ENCODE results near the gene CKM.

The CKM gene

DNA sequence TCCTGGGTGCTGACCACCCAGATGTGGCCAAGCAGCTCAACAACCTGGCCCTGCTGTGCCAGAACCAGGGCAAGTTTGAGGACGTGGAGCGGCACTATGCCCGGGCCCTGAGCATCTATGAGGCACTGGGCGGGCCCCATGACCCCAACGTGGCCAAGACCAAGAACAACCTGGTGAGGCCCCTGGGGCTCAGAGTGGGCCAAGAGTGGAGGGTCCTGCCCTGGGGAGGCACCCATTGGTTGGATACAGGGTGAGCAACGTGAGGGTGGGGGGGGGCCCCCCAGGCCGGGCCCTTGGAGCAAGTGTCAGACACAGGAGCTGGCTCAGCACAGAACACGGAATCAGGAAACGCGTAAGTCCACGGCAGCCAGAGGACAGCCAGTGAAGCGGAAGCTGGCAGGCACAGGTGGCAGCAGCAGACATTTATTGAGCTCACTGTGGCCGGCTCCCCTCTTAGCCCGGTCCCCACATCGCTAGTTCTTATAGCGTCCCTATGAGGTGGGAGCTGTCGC, 26.8 kb upstream of the CKM start:
- DNase-seq (ENCODE audit: low read depth), result no peak
- H3K4me3 ChIP-seq (ENCODE audit: low read depth, low read length), result no peak overlapping the region
- TF ChIP-seq, protein P1, sequence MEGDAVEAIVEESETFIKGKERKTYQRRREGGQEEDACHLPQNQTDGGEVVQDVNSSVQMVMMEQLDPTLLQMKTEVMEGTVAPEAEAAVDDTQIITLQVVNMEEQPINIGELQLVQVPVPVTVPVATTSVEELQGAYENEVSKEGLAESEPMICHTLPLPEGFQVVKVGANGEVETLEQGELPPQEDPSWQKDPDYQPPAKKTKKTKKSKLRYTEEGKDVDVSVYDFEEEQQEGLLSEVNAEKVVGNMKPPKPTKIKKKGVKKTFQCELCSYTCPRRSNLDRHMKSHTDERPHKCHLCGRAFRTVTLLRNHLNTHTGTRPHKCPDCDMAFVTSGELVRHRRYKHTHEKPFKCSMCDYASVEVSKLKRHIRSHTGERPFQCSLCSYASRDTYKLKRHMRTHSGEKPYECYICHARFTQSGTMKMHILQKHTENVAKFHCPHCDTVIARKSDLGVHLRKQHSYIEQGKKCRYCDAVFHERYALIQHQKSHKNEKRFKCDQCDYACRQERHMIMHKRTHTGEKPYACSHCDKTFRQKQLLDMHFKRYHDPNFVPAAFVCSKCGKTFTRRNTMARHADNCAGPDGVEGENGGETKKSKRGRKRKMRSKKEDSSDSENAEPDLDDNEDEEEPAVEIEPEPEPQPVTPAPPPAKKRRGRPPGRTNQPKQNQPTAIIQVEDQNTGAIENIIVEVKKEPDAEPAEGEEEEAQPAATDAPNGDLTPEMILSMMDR (IDR thresholded peaks at IDR 0.05; ENCODE audit: low read depth, low read length, missing control alignments), result no peak

DNA sequence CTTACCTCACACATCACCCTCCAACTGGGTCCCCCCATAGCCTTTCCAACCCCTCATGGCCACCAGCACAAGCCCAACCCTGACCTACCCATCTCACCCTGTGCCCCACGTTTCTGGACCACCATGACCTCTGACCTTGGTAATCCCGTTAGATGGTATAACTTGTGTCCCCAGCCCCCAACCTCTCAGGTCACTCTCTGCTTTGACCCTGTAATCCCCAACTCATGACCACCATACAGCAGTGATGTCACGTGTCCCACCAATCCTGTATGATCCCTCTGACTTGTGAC, 26.4 kb upstream of the CKM start:
- DNase-seq (ENCODE audit: low read depth), result no peak
- H3K4me3 ChIP-seq (ENCODE audit: low read depth, low read length), result no peak overlapping the region
- TF ChIP-seq, protein P1 (IDR thresholded peaks at IDR 0.05; ENCODE audit: low read depth, low read length, missing control alignments), result no peak

DNA sequence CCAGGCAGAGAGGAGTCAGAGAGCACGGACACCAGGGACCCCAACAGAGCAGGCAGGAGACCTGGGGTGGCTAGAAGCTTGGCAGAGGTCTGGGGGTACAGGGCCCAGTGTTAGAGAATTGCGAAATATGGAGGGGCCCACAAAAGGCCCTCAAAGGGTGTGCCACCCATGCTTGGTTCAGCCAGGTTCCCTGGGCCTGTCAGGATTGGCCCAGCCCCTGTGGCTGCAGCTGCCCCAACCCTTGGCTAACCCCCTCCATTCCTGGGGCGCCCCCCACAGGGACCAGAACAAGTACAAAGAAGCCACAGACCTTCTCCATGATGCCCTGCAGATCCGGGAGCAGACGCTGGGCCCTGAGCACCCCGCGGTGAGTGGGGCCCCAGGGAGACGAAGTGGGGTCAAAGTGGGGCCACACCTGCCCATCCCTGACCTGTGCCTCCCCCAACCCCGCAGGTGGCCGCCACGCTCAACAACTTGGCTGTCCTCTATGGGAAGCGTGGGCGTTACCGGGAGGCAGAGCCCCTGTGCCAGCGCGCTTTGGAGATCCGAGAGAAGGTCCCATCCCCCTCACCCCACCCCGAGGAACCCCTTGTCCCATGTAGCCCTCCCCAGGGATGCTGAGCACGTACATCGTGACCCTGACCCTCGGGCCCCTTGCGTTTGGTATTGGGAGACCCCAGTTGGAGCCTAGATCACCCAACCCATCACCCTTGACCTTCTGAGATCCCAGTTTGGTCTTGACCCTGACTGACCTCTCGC, 25.9 kb upstream of the CKM start:
- DNase-seq (ENCODE audit: low read depth), result no peak
- TF ChIP-seq, protein P1 (IDR thresholded peaks at IDR 0.05; ENCODE audit: low read depth, low read length, missing control alignments), result no peak

DNA sequence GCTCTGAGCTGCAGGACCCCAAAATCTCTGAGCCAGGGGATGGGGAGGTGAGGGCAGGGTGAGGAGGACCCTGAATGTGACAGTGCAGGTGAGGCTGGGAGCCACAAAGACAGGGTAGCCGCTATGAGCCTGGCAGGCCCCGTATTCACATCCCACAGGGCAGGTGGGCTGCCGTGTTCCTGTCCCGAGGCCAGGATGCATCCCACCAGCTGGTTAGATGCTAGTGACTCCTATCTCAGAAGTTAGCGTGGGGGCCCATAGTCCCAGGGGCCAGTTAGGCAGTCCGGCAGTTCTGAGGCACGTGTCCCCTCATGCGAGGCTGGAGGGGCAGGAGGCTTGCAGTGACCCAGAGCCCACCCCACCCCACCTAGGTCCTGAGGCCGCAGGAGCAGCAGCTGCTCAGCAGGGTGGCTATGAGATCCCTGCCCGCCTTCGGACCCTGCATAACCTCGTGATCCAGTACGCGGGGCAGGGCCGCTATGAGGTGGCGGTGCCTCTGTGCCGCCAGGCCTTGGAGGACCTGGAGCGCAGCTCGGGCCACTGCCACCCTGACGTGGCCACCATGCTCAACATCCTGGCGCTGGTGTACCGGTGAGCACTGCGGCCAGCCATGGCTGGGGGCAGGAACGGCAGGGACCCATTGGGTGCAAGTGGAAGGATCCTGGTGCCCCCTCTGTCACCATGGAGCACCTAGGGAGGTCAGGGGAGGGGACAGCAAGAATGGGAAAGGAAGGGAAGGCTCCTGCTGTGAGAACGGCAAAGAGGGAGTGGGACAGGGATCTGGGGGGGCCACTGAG, 25.1 kb upstream of the CKM start:
- no peak for DNase-seq (ENCODE audit: low read depth)
- H3K4me3 ChIP-seq (ENCODE audit: low read depth, low read length), result no peak overlapping the region
- TF ChIP-seq, protein P1 (IDR thresholded peaks at IDR 0.05; ENCODE audit: low read depth, low read length, missing control alignments), result no peak

More for the DNA sequence above, 25.9 kb upstream of the CKM start:
- H3K4me3 ChIP-seq (ENCODE audit: low read depth, low read length), result no peak overlapping the region

DNA sequence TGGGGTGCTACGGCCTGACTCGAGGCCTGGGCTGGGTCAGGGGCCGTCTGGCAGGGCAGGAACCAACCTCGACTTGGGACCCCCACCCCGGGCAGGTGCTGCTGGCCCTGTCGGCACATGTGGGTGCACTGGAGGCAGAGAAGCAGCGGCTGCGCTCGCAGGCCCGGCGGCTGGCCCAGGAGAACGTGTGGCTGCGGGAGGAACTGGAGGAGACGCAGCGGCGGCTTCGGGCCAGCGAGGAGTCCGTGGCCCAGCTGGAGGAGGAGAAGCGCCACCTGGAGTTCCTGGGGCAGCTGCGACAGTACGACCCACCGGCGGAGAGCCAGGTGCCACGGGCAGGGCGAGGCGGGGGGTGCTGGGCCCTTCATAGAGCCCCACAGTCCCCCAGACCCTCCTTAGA, 23.8 kb upstream of the CKM start:
- no peak for DNase-seq (ENCODE audit: low read depth)
- no peak overlapping the region for H3K4me3 ChIP-seq (ENCODE audit: low read depth, low read length)
- TF ChIP-seq, protein P1 (IDR thresholded peaks at IDR 0.05; ENCODE audit: low read depth, low read length, missing control alignments), result no peak

DNA sequence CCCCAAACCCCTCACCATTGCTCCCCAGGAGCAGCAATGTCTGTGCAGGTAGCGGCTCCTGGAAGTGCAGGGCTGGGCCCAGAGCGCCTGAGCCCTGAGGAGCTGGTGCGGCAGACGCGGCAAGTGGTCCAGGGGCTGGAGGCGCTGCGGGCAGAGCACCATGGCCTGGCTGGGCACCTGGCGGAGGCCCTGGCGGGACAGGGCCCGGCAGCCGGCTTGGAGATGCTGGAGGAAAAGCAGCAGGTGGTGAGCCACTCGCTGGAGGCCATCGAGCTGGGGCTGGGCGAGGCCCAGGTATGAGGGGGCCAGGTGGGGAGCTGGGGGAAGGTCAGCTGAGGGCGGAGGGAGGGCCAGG, 22.8 kb upstream of the CKM start:
- TF ChIP-seq, protein P1 (IDR thresholded peaks at IDR 0.05; ENCODE audit: low read depth, low read length, missing control alignments), result no peak
- no peak for DNase-seq (ENCODE audit: low read depth)
- no peak overlapping the region for H3K4me3 ChIP-seq (ENCODE audit: low read depth, low read length)
